GM21367 (cell line): ENCODE data around the gene OR56A1.

ENCODE experiments used
- ATAC-seq: cut with Tn5 transposase; IDR thresholded peaks from one replicate; pipeline ENCODE4 v1.9.1; 2021; ENCODE audit not compliant: unreplicated experiment

The OR56A1 gene

GRCh38 chr11:5992150-5992549 lies 38.4 kb downstream of the OR56A1 start:
- ATAC-seq = no peak

GRCh38 chr11:5989203-5989602 lies 41.4 kb downstream of the OR56A1 start:
- no peak for ATAC-seq

DNA sequence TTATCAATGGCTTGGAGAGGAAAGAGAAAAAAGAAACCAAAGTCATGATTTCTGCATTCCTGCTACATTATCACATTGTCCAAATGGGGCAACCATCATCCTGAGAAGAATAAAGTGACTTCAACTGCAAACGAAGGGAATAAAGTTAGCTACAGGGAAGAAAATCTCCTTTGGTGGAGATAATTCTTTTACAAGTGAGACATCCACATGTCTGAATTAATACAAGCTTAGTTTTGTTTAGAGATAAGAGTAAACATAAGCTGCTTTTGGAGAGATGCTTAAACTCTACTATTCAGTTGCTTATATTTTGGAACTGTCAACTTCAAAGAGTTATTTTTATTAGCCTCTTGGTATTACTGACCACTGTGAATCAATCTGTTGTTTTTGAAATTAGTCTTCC lies 43.7 kb downstream of the OR56A1 start, which contains the start of gene OR52L1:
TSS of gene OR52L1 (minus strand) at position 101 of the 400 bp plus-strand sequence. CDS start at position 46, 55 bp downstream.
- no peak for ATAC-seq

GRCh38 chr11:5983443-5983842 lies 47.1 kb downstream of the OR56A1 start:
- ATAC-seq = no peak

DNA sequence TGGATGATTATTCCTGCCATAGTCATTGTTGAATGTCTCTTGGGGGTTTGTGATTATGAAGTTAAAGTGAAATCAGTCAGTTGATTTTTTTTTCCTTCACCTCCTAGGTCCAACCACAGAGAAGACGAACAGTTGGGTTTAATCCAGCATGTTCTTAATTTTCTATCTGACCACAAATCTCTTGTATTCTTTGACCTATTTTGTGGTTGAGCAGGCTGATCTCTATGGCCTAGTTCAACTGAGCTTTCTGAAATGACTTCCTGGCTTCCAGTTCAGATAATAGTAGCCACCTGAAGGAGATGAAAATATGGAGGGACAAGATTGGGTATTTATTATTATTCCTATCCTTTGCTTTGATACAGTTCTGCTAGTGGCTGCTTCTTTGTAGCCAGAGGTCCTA lies 57.0 kb downstream of the OR56A1 start:
- ATAC-seq = no peak
